ENCODE data around the gene ITGA4.

- TF ChIP-seq POLR2A (IDR thresholded peaks at IDR 0.05; ENCODE audit: low read depth, low read length) (no peak), POLR2AphosphoS5 (IDR thresholded peaks at IDR 0.05; ENCODE audit: low read depth, low read length) (no peak)
These were observed 15.5 kb upstream of the ITGA4 start for GRCh38 chr2:181441670-181442069.

All from GM12892 (cell line).